H9 (cell line): Measurements from ENCODE around the gene CROCC2. TPM values are rescaled to one million over a fixed set of nuclear protein-coding genes. Genes with fewer than 3 reads are reported as not detected.

Experiments
- DNase-seq: peaks from one replicate; pipeline ENCODE4 v3.0.0-alpha.2; 2017
- H2AFZ ChIP-seq: one replicate; pipeline ENCODE4 v1.6.1; 2013; ENCODE audit warnings: mild to moderate bottlenecking, low read length, control low read depth, moderate library complexity
- H2AK5ac ChIP-seq: 2 replicates; pipeline ENCODE4 v1.6.1; 2013; ENCODE audit warnings: low read length, control low read depth, mixed read lengths; ENCODE audit not compliant: insufficient read length
- H2BK120ac ChIP-seq: one replicate; pipeline ENCODE4 v1.6.1; 2013; ENCODE audit warnings: low read depth, mild to moderate bottlenecking, low read length, control low read depth, inconsistent platforms; ENCODE audit not compliant: poor library complexity, severe bottlenecking
- H2BK12ac ChIP-seq: 2 replicates; pipeline ENCODE4 v1.6.1; 2013; ENCODE audit warnings: low read length, control low read depth, mixed read lengths, low read depth; ENCODE audit not compliant: insufficient read length
- H2BK15ac ChIP-seq: 2 replicates; pipeline ENCODE4 v1.6.1; 2013; ENCODE audit warnings: low read depth, low read length, control low read depth
- H2BK20ac ChIP-seq: one replicate; pipeline ENCODE4 v1.6.1; 2013; ENCODE audit warnings: low read depth, mild to moderate bottlenecking, low read length, control low read depth, inconsistent platforms; ENCODE audit not compliant: poor library complexity, severe bottlenecking
- H2BK5ac ChIP-seq: 2 replicates; pipeline ENCODE4 v1.6.1; 2013; ENCODE audit warnings: low read length, control low read depth, mixed read lengths; ENCODE audit not compliant: insufficient read length
- H3K14ac ChIP-seq: 2 replicates; pipeline ENCODE4 v1.6.1; 2013; ENCODE audit warnings: low read length, control low read depth; ENCODE audit not compliant: insufficient read depth
- H3K18ac ChIP-seq: 2 replicates; pipeline ENCODE4 v1.6.1; 2013; ENCODE audit warnings: low read depth, mild to moderate bottlenecking, mixed read lengths, low read length, control low read depth; ENCODE audit not compliant: insufficient read length
- H3K23ac ChIP-seq: 2 replicates; pipeline ENCODE4 v1.6.1; 2013; ENCODE audit warnings: low read length, control low read depth, mixed read lengths, low read depth; ENCODE audit not compliant: insufficient read length
- H3K23me2 ChIP-seq: 2 replicates; pipeline ENCODE4 v1.6.1; 2013; ENCODE audit warnings: low read depth, mild to moderate bottlenecking, mixed read lengths, low read length, control low read depth; ENCODE audit not compliant: insufficient read length, poor library complexity, severe bottlenecking
- H3K27ac ChIP-seq: 2 replicates; pipeline ENCODE4 v1.5.1; 2013; ENCODE audit warnings: low read length, control low read depth, mixed read lengths, low read depth; ENCODE audit not compliant: insufficient read length
- H3K27me3 ChIP-seq: 2 replicates; pipeline ENCODE4 v1.6.1; 2013; ENCODE audit warnings: low read length, control low read depth, inconsistent platforms; ENCODE audit not compliant: insufficient read depth
- H3K4ac ChIP-seq: 2 replicates; pipeline ENCODE4 v1.6.1; 2013; ENCODE audit warnings: low read depth, mild to moderate bottlenecking, control low read depth, inconsistent platforms, low read length, moderate library complexity
- H3K4me1 ChIP-seq: 2 replicates; pipeline ENCODE4 v1.6.1; 2013; ENCODE audit warnings: low read length, control low read depth, inconsistent platforms; ENCODE audit not compliant: insufficient read depth
- H3K4me2 ChIP-seq: 2 replicates; pipeline ENCODE4 v1.6.1; 2013; ENCODE audit warnings: low read length, control low read depth, mixed read lengths; ENCODE audit not compliant: insufficient read length, insufficient read depth
- H3K56ac ChIP-seq: 2 replicates; pipeline ENCODE4 v1.6.1; 2013; ENCODE audit warnings: low read depth, mild to moderate bottlenecking, mixed read lengths, low read length, control low read depth; ENCODE audit not compliant: insufficient read length
- H3K79me1 ChIP-seq: 2 replicates; pipeline ENCODE4 v1.6.1; 2013; ENCODE audit warnings: low read depth, mild to moderate bottlenecking, moderate library complexity, low read length, control low read depth, inconsistent platforms; ENCODE audit not compliant: insufficient read depth, poor library complexity, severe bottlenecking
- H3K79me2 ChIP-seq: 2 replicates; pipeline ENCODE4 v1.6.1; 2013; ENCODE audit warnings: low read length, control low read depth, inconsistent platforms; ENCODE audit not compliant: insufficient read depth
- H3K9ac ChIP-seq: 2 replicates; pipeline ENCODE4 v1.6.1; 2013; ENCODE audit warnings: low read length, control low read depth, mixed read lengths; ENCODE audit not compliant: insufficient read length; ENCODE audit errors: extremely low read depth
- H3K9me3 ChIP-seq: one replicate; pipeline ENCODE4 v1.6.1; 2013; ENCODE audit warnings: low read depth, low read length, inconsistent platforms; ENCODE audit not compliant: control insufficient read depth
- H3T11ph ChIP-seq: one replicate; pipeline ENCODE4 v1.6.1; 2013; ENCODE audit warnings: mild to moderate bottlenecking, low read length, control low read depth, inconsistent platforms
- H4K20me1 ChIP-seq: one replicate; pipeline ENCODE4 v1.6.1; 2013; ENCODE audit not compliant: control insufficient read depth, insufficient read length, insufficient read depth
- H4K5ac ChIP-seq: 2 replicates; pipeline ENCODE4 v1.6.1; 2013; ENCODE audit warnings: low read depth, mild to moderate bottlenecking, mixed read lengths, low read length, control low read depth; ENCODE audit not compliant: insufficient read length
- H4K8ac ChIP-seq: replicated peaks from 2 replicates; pipeline ENCODE4 v1.6.1; 2013; ENCODE audit warnings: low read length, control low read depth, mixed read lengths, low read depth; ENCODE audit not compliant: insufficient read length
- H4K91ac ChIP-seq: 2 replicates; pipeline ENCODE4 v1.6.1; 2013; ENCODE audit warnings: low read depth, mild to moderate bottlenecking, moderate library complexity, mixed read lengths, low read length, control low read depth; ENCODE audit not compliant: insufficient read length
- H3K27ac Mint-ChIP-seq, 3 experiments: 2 replicates in 2 of 3; 3 replicates in 1 of 3; pipeline ENCODE4 v1.8.0; 2020 to 2021; ENCODE audit warnings: mixed read lengths in 3 of 3, mild to moderate bottlenecking in 1 of 3, moderate library complexity in 1 of 3
- H3K27me3 Mint-ChIP-seq: 2 replicates; pipeline ENCODE4 v1.8.0; 2021; ENCODE audit warnings: low read depth, mild to moderate bottlenecking, moderate library complexity, mixed read lengths
- H3K36me3 Mint-ChIP-seq, 3 experiments: 2 replicates in 2 of 3; 3 replicates in 1 of 3; pipeline ENCODE4 v1.8.0; 2020 to 2021; ENCODE audit warnings: low read depth in 3 of 3, mixed read lengths in 3 of 3; ENCODE audit not compliant: insufficient read depth in 1 of 3
- H3K4me1 Mint-ChIP-seq, 2 experiments: 2 replicates each; pipeline ENCODE4 v1.8.0; 2020; ENCODE audit warnings: mixed read lengths in 2 of 2
- H3K4me3 Mint-ChIP-seq, 2 experiments: 2 replicates in 1 of 2; 3 replicates in 1 of 2; pipeline ENCODE4 v1.8.0; 2020 to 2021; ENCODE audit warnings: mild to moderate bottlenecking in 2 of 2, mixed read lengths in 2 of 2, moderate library complexity in 1 of 2
- H3K9me3 Mint-ChIP-seq, 2 experiments: 2 replicates in 1 of 2; 3 replicates in 1 of 2; pipeline ENCODE4 v1.8.0; 2020; ENCODE audit warnings: mild to moderate bottlenecking in 2 of 2, mixed read lengths in 2 of 2, moderate library complexity in 1 of 2
- CTCF ChIP-seq: fragments of 200-600 bp; sonication (generic); conservative IDR thresholded peaks from 3 replicates; pipeline ENCODE4 v1.8.0; 2021; ENCODE audit warnings: antibody characterized with exemption, mild to moderate bottlenecking
- WGBS: extraction: QIAGEN DNeasy Blood & Tissue Kit; methylation state at CpG from one replicate; pipeline ENCODE4 v1.1.7; 2013; ENCODE audit warnings: missing lambda C conversion rate, low lambda C conversion rate, mixed read lengths; ENCODE audit not compliant: insufficient read length; ENCODE audit errors: extremely low coverage; 5-methylcytosine and 5-hydroxymethylcytosine counted together
- total RNA-seq: library from RNA; stranded (reverse); gene quantifications from 2 replicates; pipeline ENCODE4 v1.2.1, GENCODE V29; 2021

CROCC2 gene
- total RNA-seq, 1 experiment from 2014 or later: not detected

DNA sequence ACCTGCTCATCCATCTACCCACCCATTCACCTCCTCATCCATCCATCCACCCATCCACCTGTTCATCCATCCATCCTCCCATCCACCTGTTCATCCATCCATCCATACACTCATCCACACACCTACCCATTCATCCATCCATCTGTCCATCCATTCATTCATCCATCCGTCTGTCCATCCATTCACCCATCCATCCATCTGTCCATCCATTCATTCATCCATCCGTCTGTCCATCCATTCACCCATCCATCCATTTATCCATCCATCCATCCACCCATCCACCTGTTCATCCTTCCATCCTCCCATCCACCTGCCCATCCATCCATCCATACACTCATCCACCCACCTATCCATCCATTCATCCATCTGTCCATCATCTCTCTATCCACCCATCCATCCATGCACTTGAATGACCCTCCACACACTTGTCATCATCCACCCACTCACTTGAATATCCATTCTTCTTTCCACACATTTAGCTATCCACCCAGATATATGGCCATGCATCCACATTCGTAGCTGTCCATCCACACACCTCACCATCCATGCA, 45.0 kb downstream of the CROCC2 start:
- no peak overlapping the region for H3K14ac ChIP-seq
- no peaks in the 10 kb centered on the region for H3K36me3 Mint-ChIP-seq
- H3K4me2 ChIP-seq: no peak overlapping the region
- no peaks in the 10 kb centered on the region for H3K27me3 ChIP-seq
- no peaks in the 10 kb centered on the region for H3K9me3 Mint-ChIP-seq
- H3K79me2 ChIP-seq: no peaks in the 10 kb centered on the region
- no peak overlapping the region for H2BK120ac ChIP-seq
- no peaks in the 10 kb centered on the region for H3K23me2 ChIP-seq
- H3K4me1 Mint-ChIP-seq: peaks cover 14% of the 10 kb centered on the region in 2 experiments
- no peak overlapping the region for H3K27ac Mint-ChIP-seq
- H2BK12ac ChIP-seq: no peak overlapping the region
- H4K8ac ChIP-seq: no peak overlapping the region
- H3K27ac ChIP-seq: no peak overlapping the region
- H2AFZ ChIP-seq: no peak overlapping the region
- no peak overlapping the region for H3T11ph ChIP-seq
- no peak overlapping the region for H3K23ac ChIP-seq
- no peaks in the 10 kb centered on the region for H3K79me1 ChIP-seq
- H2AK5ac ChIP-seq: no peak overlapping the region
- H3K9me3 ChIP-seq: no peaks in the 10 kb centered on the region
- no peaks in the 10 kb centered on the region for H4K20me1 ChIP-seq
- H4K91ac ChIP-seq: no peak overlapping the region
- H4K5ac ChIP-seq: no peak overlapping the region
- H3K4me1 ChIP-seq: no peaks in the 10 kb centered on the region; the same call in 1 of the 2 replicates
- H3K18ac ChIP-seq: no peak overlapping the region
- no peak overlapping the region for H2BK5ac ChIP-seq
- H3K9ac ChIP-seq: no peak overlapping the region
- H3K56ac ChIP-seq: no peak overlapping the region
- no peak overlapping the region for H3K4me3 Mint-ChIP-seq
- TF ChIP-seq CTCF: no peak
- H2BK15ac ChIP-seq: no peak overlapping the region
- H2BK20ac ChIP-seq: no peak overlapping the region
- no peak overlapping the region for H3K4ac ChIP-seq
- no peak for DNase-seq
- H3K27me3 Mint-ChIP-seq: no peaks in the 10 kb centered on the region; the same call in none of the 2 replicates
- WGBS: no CpG with 5 or more reads among the region's 3 CpGs
